Epithelial cell of esophagus (primary cell): ENCODE results near the gene GTPBP2.
A peak's percentile ranks its signal among the peaks of the same experiment; 100 is the strongest.
"Not testable (repeated sequence)": the region's sequence is repeated elsewhere in the genome, so short reads cannot be mapped to it uniquely, and the experiment has no call there.

Experiments used
- DNase-seq: peaks from one replicate; pipeline ENCODE4 v3.0.0; 2010; ENCODE audit warnings: low read depth
- H3K4me3 ChIP-seq: 2 replicates; pipeline ENCODE4 v1.5.1; 2011; ENCODE audit warnings: mild to moderate bottlenecking, low read length, control low read depth
- TF ChIP-seq, protein P1 (sequence below): IDR thresholded peaks from 2 replicates; pipeline ENCODE4 v1.5.1; 2011; ENCODE audit warnings: low read depth, mild to moderate bottlenecking, low read length, control low read depth, inconsistent platforms; ENCODE audit not compliant: insufficient read depth; ENCODE audit errors: missing control alignments

The GTPBP2 gene

DNA sequence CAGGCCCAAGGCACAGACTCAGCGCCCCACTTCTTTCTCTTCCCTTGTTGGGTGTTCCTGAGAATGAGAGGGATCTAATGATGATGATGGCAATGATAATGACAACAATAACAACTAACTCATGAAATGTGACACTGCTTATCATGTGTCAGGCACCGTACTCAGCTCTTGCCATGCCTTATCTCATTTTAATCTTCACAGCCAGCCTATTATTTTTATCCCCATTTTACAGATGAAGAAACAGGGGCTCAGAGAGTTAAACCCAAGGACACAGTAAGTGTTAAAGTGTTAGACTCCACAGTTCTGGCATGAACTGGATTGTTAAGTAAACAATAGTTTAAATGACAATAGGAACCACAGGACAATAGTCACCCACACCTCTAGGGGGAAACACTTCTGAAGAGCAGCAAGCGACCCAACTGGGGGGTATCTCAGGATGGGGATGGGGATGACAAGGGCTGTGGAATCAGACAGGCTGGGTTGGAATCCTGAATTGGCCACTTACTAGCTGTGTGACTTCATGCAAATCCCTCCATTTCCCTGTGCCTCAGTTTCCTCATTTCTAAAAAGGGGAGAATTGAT, 28.2 kb upstream of the GTPBP2 start:
- TF ChIP-seq, protein P1, sequence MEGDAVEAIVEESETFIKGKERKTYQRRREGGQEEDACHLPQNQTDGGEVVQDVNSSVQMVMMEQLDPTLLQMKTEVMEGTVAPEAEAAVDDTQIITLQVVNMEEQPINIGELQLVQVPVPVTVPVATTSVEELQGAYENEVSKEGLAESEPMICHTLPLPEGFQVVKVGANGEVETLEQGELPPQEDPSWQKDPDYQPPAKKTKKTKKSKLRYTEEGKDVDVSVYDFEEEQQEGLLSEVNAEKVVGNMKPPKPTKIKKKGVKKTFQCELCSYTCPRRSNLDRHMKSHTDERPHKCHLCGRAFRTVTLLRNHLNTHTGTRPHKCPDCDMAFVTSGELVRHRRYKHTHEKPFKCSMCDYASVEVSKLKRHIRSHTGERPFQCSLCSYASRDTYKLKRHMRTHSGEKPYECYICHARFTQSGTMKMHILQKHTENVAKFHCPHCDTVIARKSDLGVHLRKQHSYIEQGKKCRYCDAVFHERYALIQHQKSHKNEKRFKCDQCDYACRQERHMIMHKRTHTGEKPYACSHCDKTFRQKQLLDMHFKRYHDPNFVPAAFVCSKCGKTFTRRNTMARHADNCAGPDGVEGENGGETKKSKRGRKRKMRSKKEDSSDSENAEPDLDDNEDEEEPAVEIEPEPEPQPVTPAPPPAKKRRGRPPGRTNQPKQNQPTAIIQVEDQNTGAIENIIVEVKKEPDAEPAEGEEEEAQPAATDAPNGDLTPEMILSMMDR: no peak
- H3K4me3 ChIP-seq: no peak overlapping the region
- DNase-seq: no peak

DNA sequence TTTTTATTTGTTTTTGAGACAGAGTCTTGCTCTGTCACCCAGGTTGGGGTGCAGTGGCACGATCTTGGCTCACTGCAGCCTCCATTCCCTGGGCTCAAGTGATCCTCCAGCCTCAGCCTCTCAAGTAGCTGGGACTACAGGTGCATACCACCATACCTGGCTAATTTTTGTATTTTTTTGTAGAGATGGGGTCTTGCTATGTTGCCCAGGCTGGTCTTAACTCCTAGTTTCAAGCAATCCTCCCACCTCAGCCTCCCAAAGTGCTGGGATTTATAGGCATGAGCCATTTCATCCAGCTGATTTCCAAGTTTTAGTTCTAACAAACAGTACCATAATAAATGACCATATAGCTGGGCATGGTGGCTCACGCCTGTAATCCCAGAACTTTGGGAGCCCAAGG, 23.8 kb upstream of the GTPBP2 start:
- not testable (repeated sequence) for H3K4me3 ChIP-seq, DNase-seq

- no peak overlapping the region for H3K4me3 ChIP-seq
- no peak for DNase-seq
- TF ChIP-seq, protein P1: no peak
Measured at GRCh38 chr6:43648248-43648647, 19.2 kb upstream of the GTPBP2 start.

DNA sequence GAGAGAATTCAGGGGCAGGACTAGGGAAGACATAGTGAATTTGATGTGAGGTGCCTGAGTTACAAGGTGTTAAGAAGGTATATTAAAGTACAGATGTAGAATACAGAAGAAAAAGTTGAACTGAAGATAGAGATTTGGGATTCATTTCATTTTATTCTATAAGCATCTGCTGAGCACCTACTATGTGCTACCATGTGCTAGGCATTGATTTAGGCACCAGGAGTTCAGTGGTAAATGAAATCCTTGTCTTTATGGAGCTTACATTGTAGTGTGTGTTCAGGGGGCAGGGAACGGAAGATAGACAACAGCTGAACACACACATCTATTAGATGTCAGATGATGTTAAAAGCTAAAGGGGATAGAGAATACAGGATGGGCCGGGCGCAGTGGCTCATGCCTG, 18.5 kb upstream of the GTPBP2 start:
- no peak for DNase-seq
- TF ChIP-seq, protein P1: no peak
- no peak overlapping the region for H3K4me3 ChIP-seq

- no peak for DNase-seq
- H3K4me3 ChIP-seq: peak overlapping the region; percentile 25
- TF ChIP-seq, protein P1: no peak
Measured at GRCh38 chr6:43645613-43645964, 16.5 kb upstream of the GTPBP2 start.

DNA sequence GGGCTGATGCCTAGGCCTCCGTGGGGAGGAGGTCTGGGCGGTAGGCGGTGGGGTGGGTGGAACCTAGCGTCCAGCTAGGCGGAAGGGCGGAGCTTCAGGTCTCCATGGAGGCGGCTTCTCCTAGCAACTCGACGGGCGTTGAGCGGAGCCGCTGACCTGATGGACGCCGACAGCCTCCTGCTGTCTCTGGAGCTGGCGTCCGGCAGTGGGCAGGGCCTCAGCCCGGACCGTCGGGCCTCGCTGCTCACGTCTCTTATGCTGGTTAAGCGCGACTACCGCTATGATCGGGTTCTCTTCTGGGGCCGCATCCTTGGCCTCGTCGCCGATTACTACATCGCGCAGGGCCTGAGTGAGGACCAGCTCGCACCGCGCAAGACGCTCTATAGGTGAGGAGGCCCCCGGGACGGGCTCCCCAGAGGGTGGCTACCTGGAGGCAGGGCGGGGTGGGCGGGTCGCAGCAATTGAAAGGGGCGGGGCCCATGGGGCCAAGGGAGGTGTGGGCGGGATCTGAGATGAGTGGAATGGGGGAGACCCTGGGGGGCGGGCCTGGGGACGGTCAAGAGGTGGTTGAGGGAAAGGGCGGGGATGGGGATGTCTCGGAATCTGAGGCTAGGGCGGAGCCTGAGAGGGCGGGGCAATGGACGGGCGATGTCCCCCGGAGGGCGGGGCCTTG, 16.0 kb upstream of the GTPBP2 start, which contains the start of gene RSPH9:
TSS of gene RSPH9 (plus strand) at position 97 of the 673 bp plus-strand sequence. CDS start at position 160, 63 bp downstream.
- TF ChIP-seq, protein P1: no peak
- peak; percentile 58 for DNase-seq
- peak within 1 kb of the TSS; percentile 25 for H3K4me3 ChIP-seq

- DNase-seq: peak; percentile 14
- H3K4me3 ChIP-seq: no peak overlapping the region
- TF ChIP-seq, protein P1: no peak
Measured at GRCh38 chr6:43639984-43640800, 11.1 kb upstream of the GTPBP2 start.
